ENCODE results near the gene KBTBD8. TPM values are rescaled to one million over a fixed set of nuclear protein-coding genes. Genes with fewer than 3 reads are reported as not detected.
A peak's percentile ranks its signal among the peaks of the same experiment; 100 is the strongest.

Gene KBTBD8
- total RNA-seq, 6 donors from 2014 or later = 1.1 to 8.4 (median 3.8) TPM

GRCh38 chr3:66996696-66997095, 1.4 kb upstream of the KBTBD8 start:
- TF ChIP-seq, protein P1, sequence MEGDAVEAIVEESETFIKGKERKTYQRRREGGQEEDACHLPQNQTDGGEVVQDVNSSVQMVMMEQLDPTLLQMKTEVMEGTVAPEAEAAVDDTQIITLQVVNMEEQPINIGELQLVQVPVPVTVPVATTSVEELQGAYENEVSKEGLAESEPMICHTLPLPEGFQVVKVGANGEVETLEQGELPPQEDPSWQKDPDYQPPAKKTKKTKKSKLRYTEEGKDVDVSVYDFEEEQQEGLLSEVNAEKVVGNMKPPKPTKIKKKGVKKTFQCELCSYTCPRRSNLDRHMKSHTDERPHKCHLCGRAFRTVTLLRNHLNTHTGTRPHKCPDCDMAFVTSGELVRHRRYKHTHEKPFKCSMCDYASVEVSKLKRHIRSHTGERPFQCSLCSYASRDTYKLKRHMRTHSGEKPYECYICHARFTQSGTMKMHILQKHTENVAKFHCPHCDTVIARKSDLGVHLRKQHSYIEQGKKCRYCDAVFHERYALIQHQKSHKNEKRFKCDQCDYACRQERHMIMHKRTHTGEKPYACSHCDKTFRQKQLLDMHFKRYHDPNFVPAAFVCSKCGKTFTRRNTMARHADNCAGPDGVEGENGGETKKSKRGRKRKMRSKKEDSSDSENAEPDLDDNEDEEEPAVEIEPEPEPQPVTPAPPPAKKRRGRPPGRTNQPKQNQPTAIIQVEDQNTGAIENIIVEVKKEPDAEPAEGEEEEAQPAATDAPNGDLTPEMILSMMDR (IDR thresholded peaks at IDR 0.05) = no peak
- TF ChIP-seq POLR2A (IDR thresholded peaks at IDR 0.05) (no peak), EP300 (IDR thresholded peaks at IDR 0.05) (no peak), POLR2AphosphoS5 (IDR thresholded peaks at IDR 0.05) (no peak)
- no peaks in the 10 kb centered on the region for H3K9me3 ChIP-seq
- H3K27me3 ChIP-seq = no peaks in the 10 kb centered on the region
- 56 to 62% methylated on average over 4 of the region's 4 CpGs for WGBS, 2 donors
- peaks cover 7 to 15% (median 13%) of the 10 kb centered on the region in 4 donors for H3K4me1 ChIP-seq
- DNase-seq (no peak), ATAC-seq (ENCODE audit: low FRiP score in 2 of 2) (no peak)
- H3K36me3 ChIP-seq = no peaks in the 10 kb centered on the region
- no peak overlapping the region for H3K27ac ChIP-seq
- no peak overlapping the region for H3K4me3 ChIP-seq

GRCh38 chr3:66997560-66998112, 471 bp upstream of the KBTBD8 start:
- peak overlapping the region in 3 of 4 donors; percentile 91 to 97 (median 97) for H3K4me3 ChIP-seq
- 9 to 11% methylated on average over 18 of the region's 18 CpGs for WGBS, 2 donors

DNA sequence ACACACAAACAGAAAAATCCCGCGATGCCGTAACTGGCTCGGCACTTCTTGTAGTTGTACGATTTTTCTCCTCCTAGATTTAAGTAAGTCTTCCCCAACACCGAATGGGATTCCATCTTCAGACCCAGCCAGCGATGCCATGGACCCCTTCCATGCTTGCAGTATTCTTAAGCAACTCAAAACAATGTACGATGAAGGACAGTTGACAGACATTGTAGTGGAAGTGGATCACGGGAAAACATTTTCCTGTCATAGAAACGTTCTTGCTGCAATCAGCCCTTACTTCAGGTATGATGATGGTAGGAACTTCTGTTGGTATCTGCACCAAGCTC, 763 bp downstream of the KBTBD8 start:
- ATAC-seq (ENCODE audit: low FRiP score in 2 of 2) = no peak
- Histone ChIP-seq H3K36me3 (peaks cover 0 to 5% (median 0%) of the 10 kb centered on the region in 4 donors), H3K9me3 (no peaks in the 10 kb centered on the region), H3K27me3 (no peaks in the 10 kb centered on the region), H3K4me3 (peak overlapping the region; percentile 91 to 97 (median 94)), H3K4me1 (peaks cover 7 to 15% (median 13%) of the 10 kb centered on the region in 4 donors), H3K27ac (peak overlapping the region; percentile 64 to 86 (median 78))
- TF ChIP-seq, protein P1 (IDR thresholded peaks at IDR 0.05) = no peak
- TF ChIP-seq POLR2A (IDR thresholded peaks at IDR 0.05) = no peak
- no peak for TF ChIP-seq POLR2AphosphoS5 (IDR thresholded peaks at IDR 0.05)
- no peak for TF ChIP-seq EP300 (IDR thresholded peaks at IDR 0.05)
- 1 to 3% methylated on average over 10 of the region's 10 CpGs for WGBS, 2 donors
- no peak for DNase-seq

More at GRCh38 chr3:66997560-66998112, 471 bp upstream of the KBTBD8 start:
- no peaks in the 10 kb centered on the region for H3K9me3 ChIP-seq
- no peak overlapping the region for H3K27ac ChIP-seq
- no peaks in the 10 kb centered on the region for H3K36me3 ChIP-seq
- peaks cover 7 to 15% (median 13%) of the 10 kb centered on the region in 4 donors for H3K4me1 ChIP-seq
- TF ChIP-seq EP300 (IDR thresholded peaks at IDR 0.05) = no peak
- TF ChIP-seq, protein P1 (IDR thresholded peaks at IDR 0.05) = no peak
- TF ChIP-seq POLR2A (IDR thresholded peaks at IDR 0.05) = no peak
- no peak for TF ChIP-seq POLR2AphosphoS5 (IDR thresholded peaks at IDR 0.05)
- no peak for DNase-seq
- H3K27me3 ChIP-seq = no peaks in the 10 kb centered on the region
- ATAC-seq (ENCODE audit: low FRiP score in 2 of 2) = no peak

GRCh38 chr3:67000009-67000408, 1.9 kb downstream of the KBTBD8 start:
- Histone ChIP-seq H3K4me3 (no peak overlapping the region), H3K27me3 (no peaks in the 10 kb centered on the region), H3K9me3 (no peaks in the 10 kb centered on the region), H3K27ac (no peak overlapping the region), H3K36me3 (peaks cover 0 to 5% (median 0%) of the 10 kb centered on the region in 4 donors), H3K4me1 (peaks cover 7 to 15% (median 13%) of the 10 kb centered on the region in 4 donors)
- WGBS, 2 donors = 74 to 79% methylated on average over 2 of the region's 2 CpGs
- DNase-seq (no peak), ATAC-seq (ENCODE audit: low FRiP score in 2 of 2) (no peak)
- no peak for TF ChIP-seq POLR2A (IDR thresholded peaks at IDR 0.05)
- no peak for TF ChIP-seq POLR2AphosphoS5 (IDR thresholded peaks at IDR 0.05)
- TF ChIP-seq, protein P1 (IDR thresholded peaks at IDR 0.05) = no peak
- TF ChIP-seq EP300 (IDR thresholded peaks at IDR 0.05) = no peak
